ENCODE data around the gene CAPRIN1.

CAPRIN1 gene

DNA sequence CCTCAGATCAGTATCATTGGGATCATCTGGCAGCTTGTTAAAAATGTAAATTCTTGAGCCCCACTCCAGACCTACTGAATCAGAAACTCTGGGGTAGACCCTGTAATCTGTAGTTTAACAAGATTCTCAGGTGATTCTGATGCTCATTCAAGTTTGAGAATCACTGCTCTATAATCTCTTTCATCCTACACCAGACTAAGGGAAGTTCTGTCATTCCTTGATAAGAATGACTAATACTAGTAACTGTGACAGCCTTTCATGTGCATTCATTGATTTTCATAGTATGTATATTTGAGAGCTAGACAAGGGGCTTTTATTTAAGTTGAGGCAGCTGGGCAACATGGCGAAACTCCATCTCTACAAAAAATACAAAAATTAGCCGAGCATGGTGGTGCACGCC, 83.9 kb downstream of the CAPRIN1 start:
- H3K27me3 ChIP-seq (ENCODE audit: insufficient read depth, poor library complexity, severe bottlenecking) = no peaks in the 10 kb centered on the region
- no peak for DNase-seq (ENCODE audit: low spot score)
- H3K27ac ChIP-seq (ENCODE audit: poor library complexity, severe bottlenecking) = no peak overlapping the region
- ATAC-seq (ENCODE audit: low read depth) = no peak
- no peak overlapping the region for H3K4me3 ChIP-seq (ENCODE audit: severe bottlenecking)
- H3K9me3 ChIP-seq (ENCODE audit: severe bottlenecking) = no peaks in the 10 kb centered on the region
- H3K36me3 ChIP-seq (ENCODE audit: low read depth) = peaks cover 92% of the 10 kb centered on the region
- no peaks in the 10 kb centered on the region for H3K4me1 ChIP-seq (ENCODE audit: insufficient read depth, poor library complexity, severe bottlenecking)
- TF ChIP-seq, protein P1, sequence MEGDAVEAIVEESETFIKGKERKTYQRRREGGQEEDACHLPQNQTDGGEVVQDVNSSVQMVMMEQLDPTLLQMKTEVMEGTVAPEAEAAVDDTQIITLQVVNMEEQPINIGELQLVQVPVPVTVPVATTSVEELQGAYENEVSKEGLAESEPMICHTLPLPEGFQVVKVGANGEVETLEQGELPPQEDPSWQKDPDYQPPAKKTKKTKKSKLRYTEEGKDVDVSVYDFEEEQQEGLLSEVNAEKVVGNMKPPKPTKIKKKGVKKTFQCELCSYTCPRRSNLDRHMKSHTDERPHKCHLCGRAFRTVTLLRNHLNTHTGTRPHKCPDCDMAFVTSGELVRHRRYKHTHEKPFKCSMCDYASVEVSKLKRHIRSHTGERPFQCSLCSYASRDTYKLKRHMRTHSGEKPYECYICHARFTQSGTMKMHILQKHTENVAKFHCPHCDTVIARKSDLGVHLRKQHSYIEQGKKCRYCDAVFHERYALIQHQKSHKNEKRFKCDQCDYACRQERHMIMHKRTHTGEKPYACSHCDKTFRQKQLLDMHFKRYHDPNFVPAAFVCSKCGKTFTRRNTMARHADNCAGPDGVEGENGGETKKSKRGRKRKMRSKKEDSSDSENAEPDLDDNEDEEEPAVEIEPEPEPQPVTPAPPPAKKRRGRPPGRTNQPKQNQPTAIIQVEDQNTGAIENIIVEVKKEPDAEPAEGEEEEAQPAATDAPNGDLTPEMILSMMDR (IDR thresholded peaks at IDR 0.05; ENCODE audit: poor library complexity, severe bottlenecking) = no peak

DNA sequence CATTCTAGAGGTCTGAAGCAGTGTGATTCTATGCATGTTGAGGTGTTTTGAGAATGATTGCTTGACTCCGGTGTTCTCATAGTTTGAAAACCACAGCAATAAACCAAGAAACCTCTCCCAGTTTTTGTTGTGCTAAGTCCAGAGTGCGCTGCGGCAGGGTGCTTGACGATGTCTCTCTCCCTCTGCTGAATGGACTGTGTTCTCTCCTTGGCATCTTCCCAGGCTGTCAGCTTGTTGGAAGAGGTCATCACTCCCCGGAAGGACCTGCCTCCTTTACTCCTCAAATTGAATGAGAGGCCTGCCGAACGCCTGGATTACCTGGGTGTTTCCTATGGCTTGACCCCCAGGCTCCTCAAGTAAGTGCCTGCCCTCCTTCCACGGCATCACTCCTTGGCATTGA, 84.9 kb downstream of the CAPRIN1 start:
- Histone ChIP-seq H3K27me3 (ENCODE audit: insufficient read depth, poor library complexity, severe bottlenecking) (no peaks in the 10 kb centered on the region), H3K9me3 (ENCODE audit: severe bottlenecking) (no peaks in the 10 kb centered on the region), H3K36me3 (ENCODE audit: low read depth) (peaks cover 92% of the 10 kb centered on the region), H3K27ac (ENCODE audit: poor library complexity, severe bottlenecking) (no peak overlapping the region), H3K4me1 (ENCODE audit: insufficient read depth, poor library complexity, severe bottlenecking) (no peaks in the 10 kb centered on the region), H3K4me3 (ENCODE audit: severe bottlenecking) (no peak overlapping the region)
- no peak for ATAC-seq (ENCODE audit: low read depth)
- no peak for DNase-seq (ENCODE audit: low spot score)
- TF ChIP-seq, protein P1 (IDR thresholded peaks at IDR 0.05; ENCODE audit: poor library complexity, severe bottlenecking) = no peak

DNA sequence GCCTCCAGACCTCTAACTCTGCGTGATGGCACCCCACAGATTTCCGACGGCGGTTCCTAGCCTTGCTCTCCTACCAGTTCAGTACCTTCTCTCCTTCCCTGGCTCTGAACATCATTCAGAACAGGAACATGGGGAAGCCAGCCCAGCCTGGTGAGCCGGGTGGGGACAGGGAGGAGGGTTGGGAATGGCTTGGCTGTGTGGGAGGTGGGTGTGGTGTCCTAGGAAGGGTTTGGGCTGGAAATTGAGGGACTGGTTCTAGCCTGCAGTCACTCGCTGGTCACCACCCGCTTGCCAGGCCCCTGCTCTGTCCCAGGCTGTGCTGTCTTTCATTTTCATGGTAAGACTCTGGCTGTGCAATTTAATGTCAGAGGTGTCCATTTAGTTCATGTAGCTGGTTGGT, 87.8 kb downstream of the CAPRIN1 start:
- Histone ChIP-seq H3K27me3 (ENCODE audit: insufficient read depth, poor library complexity, severe bottlenecking) (no peaks in the 10 kb centered on the region), H3K4me3 (ENCODE audit: severe bottlenecking) (no peak overlapping the region), H3K27ac (ENCODE audit: poor library complexity, severe bottlenecking) (no peak overlapping the region), H3K4me1 (ENCODE audit: insufficient read depth, poor library complexity, severe bottlenecking) (no peaks in the 10 kb centered on the region), H3K9me3 (ENCODE audit: severe bottlenecking) (no peaks in the 10 kb centered on the region), H3K36me3 (ENCODE audit: low read depth) (peaks cover 97% of the 10 kb centered on the region)
- TF ChIP-seq, protein P1 (IDR thresholded peaks at IDR 0.05; ENCODE audit: poor library complexity, severe bottlenecking) = no peak
- DNase-seq (ENCODE audit: low spot score) (no peak), ATAC-seq (ENCODE audit: low read depth) (no peak)

DNA sequence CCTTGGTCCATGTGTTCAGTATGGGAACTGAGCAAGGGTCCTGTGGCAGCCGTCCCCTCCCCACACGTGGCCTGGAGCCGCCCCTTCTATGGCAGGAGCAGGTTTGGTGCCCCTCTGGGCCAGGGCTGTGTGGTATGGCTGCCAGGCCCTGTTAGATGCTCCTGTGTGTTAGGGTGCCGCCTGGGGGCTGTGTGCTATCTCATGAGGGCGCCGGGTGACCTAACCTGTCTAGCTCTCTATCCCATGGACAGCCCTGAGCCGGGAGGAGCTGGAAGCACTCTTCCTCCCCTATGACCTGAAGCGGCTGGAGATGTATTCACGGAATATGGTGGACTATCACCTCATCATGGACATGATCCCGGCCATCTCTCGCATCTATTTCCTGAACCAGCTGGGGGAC, 88.6 kb downstream of the CAPRIN1 start:
- H3K27ac ChIP-seq (ENCODE audit: poor library complexity, severe bottlenecking) = no peak overlapping the region
- TF ChIP-seq, protein P1 (IDR thresholded peaks at IDR 0.05; ENCODE audit: poor library complexity, severe bottlenecking) = no peak
- no peaks in the 10 kb centered on the region for H3K9me3 ChIP-seq (ENCODE audit: severe bottlenecking)
- H3K4me3 ChIP-seq (ENCODE audit: severe bottlenecking) = no peak overlapping the region
- H3K27me3 ChIP-seq (ENCODE audit: insufficient read depth, poor library complexity, severe bottlenecking) = no peaks in the 10 kb centered on the region
- DNase-seq (ENCODE audit: low spot score) (no peak), ATAC-seq (ENCODE audit: low read depth) (no peak)
- H3K4me1 ChIP-seq (ENCODE audit: insufficient read depth, poor library complexity, severe bottlenecking) = no peaks in the 10 kb centered on the region
- peaks cover 97% of the 10 kb centered on the region for H3K36me3 ChIP-seq (ENCODE audit: low read depth)

DNA sequence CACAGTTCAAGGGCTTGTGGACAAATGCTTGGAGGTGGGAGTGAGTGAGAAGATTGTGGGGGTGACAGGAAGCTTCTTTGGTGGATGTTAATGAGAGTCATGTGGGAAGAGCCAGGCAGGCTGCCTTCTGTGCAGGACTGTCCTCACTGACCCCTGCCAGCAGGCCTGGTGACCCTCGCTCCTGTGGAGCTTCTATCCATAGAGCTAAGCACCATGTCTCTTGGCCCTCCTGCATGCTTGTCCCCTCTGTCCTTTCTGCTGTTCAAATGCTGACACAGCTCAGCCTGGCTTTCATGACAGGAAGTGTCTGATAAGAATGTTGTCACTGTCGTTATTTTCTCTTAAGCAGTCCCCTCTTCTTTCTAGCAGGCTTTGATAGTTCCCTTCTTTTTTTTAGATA, 91.5 kb downstream of the CAPRIN1 start:
- Histone ChIP-seq H3K27me3 (ENCODE audit: insufficient read depth, poor library complexity, severe bottlenecking) (no peaks in the 10 kb centered on the region), H3K4me1 (ENCODE audit: insufficient read depth, poor library complexity, severe bottlenecking) (no peaks in the 10 kb centered on the region), H3K9me3 (ENCODE audit: severe bottlenecking) (no peaks in the 10 kb centered on the region), H3K27ac (ENCODE audit: poor library complexity, severe bottlenecking) (no peak overlapping the region), H3K36me3 (ENCODE audit: low read depth) (peaks cover 98% of the 10 kb centered on the region), H3K4me3 (ENCODE audit: severe bottlenecking) (no peak overlapping the region)
- TF ChIP-seq, protein P1 (IDR thresholded peaks at IDR 0.05; ENCODE audit: poor library complexity, severe bottlenecking) = no peak
- DNase-seq (ENCODE audit: low spot score) (no peak), ATAC-seq (ENCODE audit: low read depth) (no peak)

Data from RWPE2 (cell line).